ENCODE measurements around the gene MOB3A.

The MOB3A gene

DNA sequence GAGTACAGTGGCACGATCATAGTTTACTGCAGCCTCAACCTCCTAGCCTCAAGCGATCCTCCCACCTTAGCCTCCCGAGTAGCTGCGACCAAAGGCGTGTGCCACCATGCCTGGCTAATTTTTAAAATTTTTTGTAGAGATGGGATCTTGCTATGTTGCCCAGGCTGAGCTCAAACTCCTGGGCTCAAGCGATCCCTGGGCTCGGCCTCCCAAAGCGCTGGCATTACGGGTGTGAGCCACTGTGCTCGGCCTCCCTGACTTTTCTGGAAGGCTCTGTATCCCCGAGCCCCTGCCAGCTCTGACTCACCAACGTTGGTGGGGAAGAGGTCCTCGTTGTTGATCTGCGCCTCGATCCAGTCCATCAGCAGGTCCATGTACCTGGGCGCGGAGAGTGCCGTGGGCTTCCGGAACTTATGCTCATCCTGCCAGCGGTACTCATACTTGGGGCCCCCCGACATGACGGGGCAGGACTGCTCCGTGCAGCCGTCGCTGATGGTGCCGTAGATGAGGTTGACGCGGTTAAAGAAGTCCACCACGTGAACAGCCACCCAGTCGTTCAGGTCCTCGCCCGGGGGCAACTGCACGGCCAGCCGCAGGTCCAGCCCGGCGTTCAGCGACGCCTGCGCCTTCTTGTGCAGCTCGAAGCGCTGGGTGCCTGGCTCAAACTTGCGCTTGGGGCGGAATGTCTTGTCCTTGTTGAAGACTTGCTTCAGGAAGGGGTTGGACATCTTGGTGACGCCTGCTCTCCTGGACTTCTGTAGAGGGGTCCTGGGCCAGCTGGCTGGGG lies 18.1 kb downstream of the MOB3A start:
- TF ChIP-seq, protein P1, sequence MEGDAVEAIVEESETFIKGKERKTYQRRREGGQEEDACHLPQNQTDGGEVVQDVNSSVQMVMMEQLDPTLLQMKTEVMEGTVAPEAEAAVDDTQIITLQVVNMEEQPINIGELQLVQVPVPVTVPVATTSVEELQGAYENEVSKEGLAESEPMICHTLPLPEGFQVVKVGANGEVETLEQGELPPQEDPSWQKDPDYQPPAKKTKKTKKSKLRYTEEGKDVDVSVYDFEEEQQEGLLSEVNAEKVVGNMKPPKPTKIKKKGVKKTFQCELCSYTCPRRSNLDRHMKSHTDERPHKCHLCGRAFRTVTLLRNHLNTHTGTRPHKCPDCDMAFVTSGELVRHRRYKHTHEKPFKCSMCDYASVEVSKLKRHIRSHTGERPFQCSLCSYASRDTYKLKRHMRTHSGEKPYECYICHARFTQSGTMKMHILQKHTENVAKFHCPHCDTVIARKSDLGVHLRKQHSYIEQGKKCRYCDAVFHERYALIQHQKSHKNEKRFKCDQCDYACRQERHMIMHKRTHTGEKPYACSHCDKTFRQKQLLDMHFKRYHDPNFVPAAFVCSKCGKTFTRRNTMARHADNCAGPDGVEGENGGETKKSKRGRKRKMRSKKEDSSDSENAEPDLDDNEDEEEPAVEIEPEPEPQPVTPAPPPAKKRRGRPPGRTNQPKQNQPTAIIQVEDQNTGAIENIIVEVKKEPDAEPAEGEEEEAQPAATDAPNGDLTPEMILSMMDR (conservative IDR thresholded peaks at IDR 0.05; ENCODE audit: low read length), result no peak
- no peak overlapping the region for H3K4me3 ChIP-seq (ENCODE audit: low read length)
- no peak for DNase-seq (ENCODE audit: low read depth)

DNA sequence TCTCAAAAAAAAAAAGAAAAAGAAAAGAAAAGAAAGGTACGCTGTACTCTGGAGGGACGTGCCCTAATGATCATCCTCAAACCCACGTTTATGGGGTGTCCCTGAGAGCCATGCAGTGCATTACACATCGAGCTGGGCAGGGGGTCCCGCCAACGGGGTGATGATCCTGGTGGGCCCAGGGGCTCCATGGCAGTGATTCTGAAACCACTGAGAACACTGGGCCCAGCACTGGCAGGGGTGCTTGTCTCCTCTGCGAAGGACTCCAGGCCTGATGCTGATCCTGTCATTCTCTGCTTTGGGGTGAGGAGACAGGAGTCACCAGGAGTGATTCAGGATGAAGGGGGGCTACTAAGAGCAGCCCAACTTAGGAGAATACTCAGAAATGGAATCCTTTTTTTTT lies 18.7 kb downstream of the MOB3A start:
- DNase-seq (ENCODE audit: low read depth), result no peak
- TF ChIP-seq, protein P1 (conservative IDR thresholded peaks at IDR 0.05; ENCODE audit: low read length), result no peak
- no peak overlapping the region for H3K4me3 ChIP-seq (ENCODE audit: low read length)

DNA sequence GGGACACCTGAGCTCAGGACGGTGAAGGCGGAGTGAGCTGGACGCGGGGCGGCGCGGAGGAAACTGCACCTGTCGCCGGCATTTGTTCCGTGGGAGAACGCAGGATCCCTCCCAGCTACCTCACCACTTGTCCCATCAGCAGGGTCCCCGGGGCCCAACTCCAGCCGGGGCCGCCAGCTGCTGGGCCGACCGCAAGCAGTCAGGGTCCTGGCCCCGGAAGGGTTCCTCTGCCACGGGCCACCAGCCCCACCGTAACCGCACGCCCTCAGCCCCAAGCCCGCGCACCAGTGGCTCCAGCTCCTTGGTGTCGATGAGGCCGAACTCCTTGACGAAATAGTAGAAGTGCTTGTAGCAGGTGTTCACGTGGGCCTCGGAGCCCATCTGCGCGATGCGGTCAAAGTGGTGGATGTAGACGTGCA lies 19.6 kb downstream of the MOB3A start:
- TF ChIP-seq, protein P1 (conservative IDR thresholded peaks at IDR 0.05; ENCODE audit: low read length), result no peak
- no peak overlapping the region for H3K4me3 ChIP-seq (ENCODE audit: low read length)
- no peak for DNase-seq (ENCODE audit: low read depth)

DNA sequence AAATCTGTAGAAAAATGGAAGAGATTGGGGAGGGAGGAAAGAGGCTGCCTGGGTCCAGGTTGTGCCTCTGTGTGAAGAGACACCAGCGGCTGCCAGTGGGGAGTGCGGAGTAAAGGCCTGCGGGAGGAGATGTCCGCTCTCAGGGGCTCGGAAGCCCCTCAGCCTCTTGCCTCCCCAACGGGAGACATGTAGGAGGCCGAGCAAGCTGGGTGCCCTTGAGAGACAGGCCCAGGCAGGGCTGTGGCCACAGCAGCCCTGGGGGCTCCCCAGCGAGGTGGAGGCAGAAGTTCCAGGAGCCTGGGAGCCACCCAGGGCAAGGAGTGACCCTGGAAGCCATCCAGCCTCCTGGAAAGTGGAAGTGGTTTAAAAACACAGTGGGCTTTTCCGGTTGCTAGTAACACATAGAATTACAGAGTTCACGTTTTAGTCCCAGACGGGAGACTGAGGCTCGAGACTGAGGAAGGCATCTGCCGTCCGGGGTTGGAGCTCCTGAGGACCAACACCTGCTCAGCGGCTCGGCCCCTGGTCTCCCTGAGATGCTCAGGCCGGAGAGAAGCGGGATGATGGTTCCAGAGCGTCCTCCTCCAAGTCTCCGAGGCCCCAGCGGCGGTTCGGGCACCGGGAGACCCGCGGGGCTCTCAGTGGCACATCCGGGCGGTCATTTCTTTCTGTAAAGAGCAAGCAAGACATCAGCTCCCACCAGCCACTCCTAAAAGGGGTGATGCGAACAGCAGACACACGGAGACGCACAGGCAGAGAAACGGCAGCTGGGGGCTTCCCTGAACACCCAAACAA lies 23.2 kb downstream of the MOB3A start:
- no peak for DNase-seq (ENCODE audit: low read depth)
- no peak overlapping the region for H3K4me3 ChIP-seq (ENCODE audit: low read length)
- TF ChIP-seq, protein P1 (conservative IDR thresholded peaks at IDR 0.05; ENCODE audit: low read length), result no peak

DNA sequence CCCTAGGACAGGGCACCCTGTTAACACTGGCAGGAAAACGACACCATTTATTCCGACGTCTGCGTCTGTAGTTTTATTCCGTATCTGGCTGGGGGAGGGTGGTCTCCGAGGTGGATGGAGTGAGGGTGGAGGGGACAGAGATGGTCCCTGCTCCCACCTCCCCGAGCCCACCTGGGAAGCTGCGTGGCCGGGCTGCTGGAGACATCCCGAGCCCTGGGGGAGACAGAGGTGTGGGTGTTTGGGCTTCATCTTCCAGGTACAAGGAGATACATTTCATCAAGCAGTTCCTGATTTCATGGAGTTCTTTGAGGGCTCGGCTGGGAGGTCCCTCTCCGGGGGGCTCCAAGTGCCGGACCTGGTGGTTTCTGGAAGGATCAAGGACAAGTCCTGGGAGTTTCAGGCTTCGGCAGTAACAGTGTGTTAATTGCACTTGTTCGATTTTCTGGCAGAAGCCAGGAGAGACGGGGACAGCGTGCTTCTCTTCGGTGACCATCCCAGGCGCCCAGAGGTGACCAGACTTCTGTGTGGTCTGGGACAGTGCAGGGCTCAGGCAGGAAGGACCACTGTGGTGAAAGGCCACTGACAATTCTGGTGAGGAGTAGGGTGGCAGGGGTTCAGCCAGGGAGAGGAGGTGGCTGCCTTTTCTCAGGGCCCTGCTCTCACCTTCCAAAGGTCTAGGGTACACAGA lies 25.0 kb downstream of the MOB3A start:
- no peak overlapping the region for H3K4me3 ChIP-seq (ENCODE audit: low read length)

DNA sequence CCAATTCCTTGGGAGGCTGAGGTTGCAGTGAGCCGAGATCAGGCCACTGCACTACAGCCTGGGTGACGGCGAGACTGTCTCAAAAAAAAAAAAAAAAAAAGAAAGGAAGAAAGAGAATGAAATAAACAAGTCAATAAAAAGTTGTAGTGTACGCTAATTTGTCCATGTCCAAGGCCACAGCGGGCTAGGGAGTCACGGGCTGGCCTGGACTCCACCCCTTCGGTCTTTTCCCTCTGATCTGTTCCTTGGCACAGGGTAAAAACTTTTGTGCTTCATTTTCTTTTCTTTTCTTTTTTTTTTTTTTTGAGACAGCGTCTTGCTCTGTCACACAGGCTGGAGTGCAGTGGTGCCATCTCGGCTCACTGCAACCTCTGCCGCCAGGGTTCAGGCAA lies 25.7 kb downstream of the MOB3A start:
- TF ChIP-seq, protein P1 (conservative IDR thresholded peaks at IDR 0.05; ENCODE audit: low read length), result no peak
- no peak overlapping the region for H3K4me3 ChIP-seq (ENCODE audit: low read length)
- DNase-seq (ENCODE audit: low read depth), result no peak

More for the DNA sequence above, 25.0 kb downstream of the MOB3A start:
- TF ChIP-seq, protein P1 (conservative IDR thresholded peaks at IDR 0.05; ENCODE audit: low read length), result no peak
- no peak for DNase-seq (ENCODE audit: low read depth)
